WTC11 (cell line): ENCODE data around the gene TMEM86B. TPM values are rescaled to one million over a fixed set of nuclear protein-coding genes. Genes with fewer than 3 reads are reported as not detected.

ENCODE experiments used
- ATAC-seq: fragments of 200-7000 bp; cut with Tn5 transposase; 2 replicates; pipeline ENCODE4 v1.10.0; 2021; ENCODE audit warnings: mild to moderate bottlenecking, moderate library complexity
- CTCF ChIA-PET: fragments of 300-600 bp; sonication (Branson Sonifier 250); formaldehyde crosslinking; loops from one replicate; lab custom pipeline; 2021; ENCODE audit warnings: antibody characterized with exemption; lab: Charles Lee
- POLR2A ChIA-PET: fragments of 350-600 bp; sonication (Branson Sonifier 250); formaldehyde crosslinking; loops from one replicate; lab custom pipeline; 2021; ENCODE audit warnings: antibody characterized with exemption; lab: Charles Lee
- DNase-seq: peaks from one replicate; pipeline ENCODE4 v3.0.0; 2021; ENCODE audit warnings: low spot score
- H3K27ac Mint-ChIP-seq: 2 replicates; pipeline ENCODE4 v1.8.0; 2021; ENCODE audit warnings: mixed read lengths
- H3K27me3 Mint-ChIP-seq: 2 replicates; pipeline ENCODE4 v1.8.0; 2021; ENCODE audit warnings: low read depth, mild to moderate bottlenecking, moderate library complexity, mixed read lengths
- H3K36me3 Mint-ChIP-seq: 2 replicates; pipeline ENCODE4 v1.8.0; 2021; ENCODE audit warnings: mixed read lengths
- H3K4me1 Mint-ChIP-seq: 2 replicates; pipeline ENCODE4 v1.8.0; 2022; ENCODE audit warnings: mixed read lengths
- H3K4me3 Mint-ChIP-seq: 2 replicates; pipeline ENCODE4 v1.8.0; 2021; ENCODE audit warnings: mild to moderate bottlenecking, moderate library complexity, mixed read lengths
- H3K9me3 Mint-ChIP-seq: 2 replicates; pipeline ENCODE4 v1.8.0; 2021; ENCODE audit warnings: mixed read lengths
- CREM ChIP-seq: sonication (generic); formaldehyde crosslinking; IDR thresholded peaks from 2 replicates; pipeline ENCODE4 v1.8.1; 2022; ENCODE audit warnings: mild to moderate bottlenecking, missing genetic modification reagents, moderate library complexity
- EMX1 ChIP-seq: fragments of 250-450 bp; sonication (Bioruptor Pico); IDR thresholded peaks from 2 replicates; pipeline ENCODE4 v1.8.0; 2021; ENCODE audit warnings: mild to moderate bottlenecking
- GRHL2 ChIP-seq: fragments of 250-450 bp; sonication (Bioruptor Pico); IDR thresholded peaks from 2 replicates; pipeline ENCODE4 v1.8.0; 2022; ENCODE audit warnings: mild to moderate bottlenecking, moderate library complexity; ENCODE audit not compliant: insufficient replicate concordance, severe bottlenecking
- KAT7 ChIP-seq: sonication (generic); formaldehyde crosslinking; IDR thresholded peaks from 2 replicates; pipeline ENCODE4 v1.8.1; 2023; ENCODE audit warnings: missing genetic modification reagents, mild to moderate bottlenecking, borderline replicate concordance
- MXD4 ChIP-seq: fragments of 250-450 bp; sonication (Bioruptor Pico); IDR thresholded peaks from 2 replicates; pipeline ENCODE4 v1.8.0; 2021; ENCODE audit warnings: mild to moderate bottlenecking, moderate library complexity, borderline replicate concordance
- TCF7 ChIP-seq: sonication (generic); formaldehyde crosslinking; IDR thresholded peaks from 2 replicates; pipeline ENCODE4 v1.8.0; 2022; ENCODE audit warnings: mild to moderate bottlenecking, low read depth, missing genetic modification reagents, moderate library complexity
- TEAD4 ChIP-seq: sonication (generic); formaldehyde crosslinking; IDR thresholded peaks from 2 replicates; pipeline ENCODE4 v1.8.0; 2022; ENCODE audit warnings: mild to moderate bottlenecking, missing genetic modification reagents
- ZNF121 ChIP-seq: sonication (generic); formaldehyde crosslinking; IDR thresholded peaks from 2 replicates; pipeline ENCODE4 v1.8.0; 2023; ENCODE audit warnings: missing genetic modification reagents
- total RNA-seq: library from RNA; stranded (reverse); gene quantifications from 3 replicates; pipeline ENCODE4 v1.2.3, GENCODE V29; 2021
- TF ChIP-seq, protein P1 (sequence below): fragments of 250-450 bp; sonication (Bioruptor Pico); conservative IDR thresholded peaks from 2 replicates; pipeline ENCODE4 v1.9.0; 2021; ENCODE audit warnings: mild to moderate bottlenecking
- TF ChIP-seq, protein P2 (sequence below): sonication (generic); formaldehyde crosslinking; conservative IDR thresholded peaks from 2 replicates; pipeline ENCODE4 v1.8.1; 2023; ENCODE audit warnings: mild to moderate bottlenecking, low read depth, missing genetic modification reagents, moderate library complexity
- TF ChIP-seq, protein P3 (sequence below): fragments of 250-450 bp; sonication (Bioruptor Pico); IDR thresholded peaks from 2 replicates; pipeline ENCODE4 v1.8.0; 2021; ENCODE audit warnings: mild to moderate bottlenecking
- TF ChIP-seq, protein P4 (sequence below): fragments of 250-450 bp; sonication (Bioruptor Pico); IDR thresholded peaks from 2 replicates; pipeline ENCODE4 v1.9.0; 2021; ENCODE audit warnings: moderate library complexity, mild to moderate bottlenecking, inconsistent platforms, borderline replicate concordance
- TF ChIP-seq, protein P5 (sequence below): sonication (generic); formaldehyde crosslinking; IDR thresholded peaks from 2 replicates; pipeline ENCODE4 v1.8.0; 2023; ENCODE audit warnings: missing genetic modification reagents, mild to moderate bottlenecking, borderline replicate concordance
- TF ChIP-seq, protein P6 (sequence below): sonication (generic); formaldehyde crosslinking; IDR thresholded peaks from 2 replicates; pipeline ENCODE4 v1.8.0; 2023; ENCODE audit warnings: mild to moderate bottlenecking, missing genetic modification reagents

The TMEM86B gene
- total RNA-seq, 1 experiment from 2014 or later = 4.2 TPM

DNA sequence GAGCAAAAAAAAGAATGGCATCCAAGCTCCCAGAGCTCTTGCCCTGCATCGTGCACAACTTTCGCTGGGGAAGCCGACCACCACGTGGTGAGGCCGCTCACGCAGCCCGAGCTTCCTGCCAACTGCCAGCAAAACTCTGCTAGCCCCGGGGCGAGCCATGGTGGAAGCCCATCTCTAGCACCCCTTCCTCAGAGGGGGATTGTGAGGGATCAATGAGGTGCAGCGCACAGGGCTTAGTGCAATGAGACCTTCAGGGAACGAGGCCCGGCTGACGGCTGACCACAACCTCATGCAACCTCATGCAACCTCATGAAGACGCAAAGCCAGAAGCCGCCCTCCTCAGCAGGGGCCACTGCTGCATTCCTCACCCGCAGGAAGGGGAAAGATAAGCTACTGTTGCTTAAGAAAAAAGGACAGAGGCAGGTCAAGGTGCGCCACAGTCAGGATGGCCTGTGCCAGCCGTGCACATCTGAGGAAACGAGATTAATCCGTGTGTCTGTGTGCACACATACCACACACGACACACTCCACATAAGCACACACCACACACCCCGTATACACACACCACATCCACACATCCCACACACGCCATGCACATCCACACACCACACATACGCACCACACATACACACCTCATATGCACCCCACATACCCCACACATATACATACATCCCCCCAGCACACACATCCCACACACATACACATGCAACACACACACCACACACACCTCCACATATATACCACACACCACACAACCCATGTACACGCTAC, 41.8 kb upstream of the TMEM86B start:
- peaks cover 18% of the 10 kb centered on the region for H3K36me3 Mint-ChIP-seq
- H3K27ac Mint-ChIP-seq = peak overlapping the region; percentile 6; the same call in 1 of the 2 replicates
- no peaks in the 10 kb centered on the region for H3K4me1 Mint-ChIP-seq
- H3K4me3 Mint-ChIP-seq = no peak overlapping the region
- ATAC-seq (no peak), DNase-seq (no peak)
- CTCF ChIA-PET = interaction anchor here (1.1 kb wide), 1 partner anchor 11 kb away, joined by 4 read pairs; no protein-coding TSS in a partner anchor
- peaks cover 12% of the 10 kb centered on the region for H3K9me3 Mint-ChIP-seq
- TF ChIP-seq, protein P1, sequence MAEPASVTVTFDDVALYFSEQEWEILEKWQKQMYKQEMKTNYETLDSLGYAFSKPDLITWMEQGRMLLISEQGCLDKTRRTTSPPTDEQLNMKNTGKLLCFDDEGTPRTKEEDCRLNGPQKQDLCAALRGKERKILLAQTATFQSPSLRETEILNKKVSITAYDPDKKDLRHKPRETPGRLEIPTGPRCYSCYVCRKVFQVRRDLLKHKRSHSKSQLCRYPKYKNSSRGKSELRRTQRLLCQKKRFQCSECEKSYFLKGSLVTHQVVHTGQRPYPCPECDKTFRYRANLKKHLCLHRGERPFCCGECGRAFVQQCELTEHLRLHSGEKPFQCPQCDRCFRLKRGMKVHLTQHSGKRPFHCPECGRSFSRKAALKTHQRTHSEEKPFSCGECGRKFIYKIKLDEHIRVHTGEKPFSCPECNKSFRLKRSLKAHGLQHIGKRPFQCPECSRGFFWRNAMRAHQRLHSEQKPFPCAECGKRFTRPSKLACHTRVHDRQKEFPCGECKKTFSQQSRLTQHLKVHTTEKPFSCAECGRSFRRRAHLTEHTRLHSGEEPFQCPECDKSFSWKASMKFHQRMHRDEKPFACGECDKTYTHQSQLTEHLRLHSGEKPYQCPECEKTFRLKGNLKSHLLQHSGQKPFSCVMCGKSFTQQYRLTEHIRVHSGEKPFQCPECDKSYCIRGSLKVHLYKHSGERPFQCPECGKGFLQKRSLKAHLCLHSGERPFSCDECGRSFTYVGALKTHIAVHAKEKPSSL (CRISPR knock-in tag) = no peak
- no peak for TF ChIP-seq GRHL2 (CRISPR knock-in tag)
- TF ChIP-seq MXD4 (CRISPR knock-in tag) = no peak
- no peak for TF ChIP-seq CREM (CRISPR knock-in tag)
- TF ChIP-seq, all 79 proteins: peak for 0
- POLR2A ChIA-PET = interaction anchor here (0.6 to 1.0 kb wide), 2 partner anchors 9 to 56 kb away, joined by 3 to 5 read pairs; partner anchors contain the start of gene HSPBP1
- no peaks in the 10 kb centered on the region for H3K27me3 Mint-ChIP-seq

DNA sequence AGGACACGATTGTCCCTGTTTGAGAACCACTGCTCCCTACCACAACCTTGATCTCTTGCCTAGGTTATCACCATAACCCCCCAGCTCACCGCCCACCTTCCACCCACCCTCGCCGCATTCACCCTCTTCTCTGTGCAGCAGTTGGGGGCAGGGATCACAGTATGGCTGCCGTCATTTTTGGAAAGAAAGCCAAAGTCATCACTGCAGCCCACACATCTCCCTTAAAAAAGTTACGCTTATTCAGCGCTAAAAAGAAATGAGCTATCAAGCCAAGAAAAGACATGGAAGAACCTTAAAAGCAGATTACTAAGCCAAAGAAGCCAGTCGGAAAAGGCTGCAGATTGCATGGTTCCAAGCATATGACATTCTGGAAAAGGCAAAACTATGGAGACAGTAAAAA, 40.7 kb upstream of the TMEM86B start:
- no peaks in the 10 kb centered on the region for H3K4me1 Mint-ChIP-seq
- ChIA-PET POLR2A (no interaction called here), CTCF (no interaction called here)
- H3K9me3 Mint-ChIP-seq = peaks cover 12% of the 10 kb centered on the region
- no peak overlapping the region for H3K27ac Mint-ChIP-seq
- H3K36me3 Mint-ChIP-seq = peaks cover 18% of the 10 kb centered on the region
- DNase-seq = no peak
- no peaks in the 10 kb centered on the region for H3K27me3 Mint-ChIP-seq
- TF ChIP-seq, protein P2, sequence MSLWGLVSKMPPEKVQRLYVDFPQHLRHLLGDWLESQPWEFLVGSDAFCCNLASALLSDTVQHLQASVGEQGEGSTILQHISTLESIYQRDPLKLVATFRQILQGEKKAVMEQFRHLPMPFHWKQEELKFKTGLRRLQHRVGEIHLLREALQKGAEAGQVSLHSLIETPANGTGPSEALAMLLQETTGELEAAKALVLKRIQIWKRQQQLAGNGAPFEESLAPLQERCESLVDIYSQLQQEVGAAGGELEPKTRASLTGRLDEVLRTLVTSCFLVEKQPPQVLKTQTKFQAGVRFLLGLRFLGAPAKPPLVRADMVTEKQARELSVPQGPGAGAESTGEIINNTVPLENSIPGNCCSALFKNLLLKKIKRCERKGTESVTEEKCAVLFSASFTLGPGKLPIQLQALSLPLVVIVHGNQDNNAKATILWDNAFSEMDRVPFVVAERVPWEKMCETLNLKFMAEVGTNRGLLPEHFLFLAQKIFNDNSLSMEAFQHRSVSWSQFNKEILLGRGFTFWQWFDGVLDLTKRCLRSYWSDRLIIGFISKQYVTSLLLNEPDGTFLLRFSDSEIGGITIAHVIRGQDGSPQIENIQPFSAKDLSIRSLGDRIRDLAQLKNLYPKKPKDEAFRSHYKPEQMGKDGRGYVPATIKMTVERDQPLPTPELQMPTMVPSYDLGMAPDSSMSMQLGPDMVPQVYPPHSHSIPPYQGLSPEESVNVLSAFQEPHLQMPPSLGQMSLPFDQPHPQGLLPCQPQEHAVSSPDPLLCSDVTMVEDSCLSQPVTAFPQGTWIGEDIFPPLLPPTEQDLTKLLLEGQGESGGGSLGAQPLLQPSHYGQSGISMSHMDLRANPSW (CRISPR knock-in tag) = no peak
- TF ChIP-seq, protein P3, sequence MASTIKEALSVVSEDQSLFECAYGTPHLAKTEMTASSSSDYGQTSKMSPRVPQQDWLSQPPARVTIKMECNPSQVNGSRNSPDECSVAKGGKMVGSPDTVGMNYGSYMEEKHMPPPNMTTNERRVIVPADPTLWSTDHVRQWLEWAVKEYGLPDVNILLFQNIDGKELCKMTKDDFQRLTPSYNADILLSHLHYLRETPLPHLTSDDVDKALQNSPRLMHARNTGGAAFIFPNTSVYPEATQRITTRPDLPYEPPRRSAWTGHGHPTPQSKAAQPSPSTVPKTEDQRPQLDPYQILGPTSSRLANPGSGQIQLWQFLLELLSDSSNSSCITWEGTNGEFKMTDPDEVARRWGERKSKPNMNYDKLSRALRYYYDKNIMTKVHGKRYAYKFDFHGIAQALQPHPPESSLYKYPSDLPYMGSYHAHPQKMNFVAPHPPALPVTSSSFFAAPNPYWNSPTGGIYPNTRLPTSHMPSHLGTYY = no peak
- TF ChIP-seq EMX1 (CRISPR knock-in tag) = no peak
- no peak for TF ChIP-seq TEAD4 (CRISPR knock-in tag)
- no peak for ATAC-seq
- H3K4me3 Mint-ChIP-seq = no peak overlapping the region

DNA sequence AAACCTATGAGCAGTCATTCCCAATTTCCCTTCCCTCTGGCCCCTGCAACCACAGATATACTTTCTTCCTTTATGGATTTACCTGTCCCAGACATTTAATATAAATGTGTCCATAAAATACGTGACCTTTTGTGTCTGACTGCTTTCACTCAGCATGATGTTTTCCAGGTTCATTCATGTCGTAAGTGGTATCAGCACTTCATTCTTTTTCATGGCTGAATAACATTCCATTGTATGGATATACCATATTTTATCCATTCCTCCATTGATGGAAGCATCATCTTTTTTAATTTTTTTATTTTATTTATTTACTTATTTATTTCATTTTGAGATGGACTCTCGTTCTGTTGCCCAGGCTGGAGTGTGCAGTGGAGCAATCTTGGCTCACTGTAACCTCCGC, 38.3 kb upstream of the TMEM86B start:
- H3K36me3 Mint-ChIP-seq = peaks cover 13% of the 10 kb centered on the region
- H3K9me3 Mint-ChIP-seq = peaks cover 16% of the 10 kb centered on the region
- CTCF ChIA-PET = no interaction called here
- POLR2A ChIA-PET = no interaction called here
- 0 out of 2 replicates have a peak, but pooled peaks cover 3% of the 10 kb centered on the region for H3K4me1 Mint-ChIP-seq
- no peak overlapping the region for H3K4me3 Mint-ChIP-seq
- no peak for DNase-seq
- no peak for ATAC-seq
- H3K27me3 Mint-ChIP-seq = no peaks in the 10 kb centered on the region
- no peak overlapping the region for H3K27ac Mint-ChIP-seq
- TF ChIP-seq ZNF121 (no peak), TCF7 (CRISPR knock-in tag) (no peak), KAT7 (CRISPR knock-in tag) (no peak)
- TF ChIP-seq, protein P4, sequence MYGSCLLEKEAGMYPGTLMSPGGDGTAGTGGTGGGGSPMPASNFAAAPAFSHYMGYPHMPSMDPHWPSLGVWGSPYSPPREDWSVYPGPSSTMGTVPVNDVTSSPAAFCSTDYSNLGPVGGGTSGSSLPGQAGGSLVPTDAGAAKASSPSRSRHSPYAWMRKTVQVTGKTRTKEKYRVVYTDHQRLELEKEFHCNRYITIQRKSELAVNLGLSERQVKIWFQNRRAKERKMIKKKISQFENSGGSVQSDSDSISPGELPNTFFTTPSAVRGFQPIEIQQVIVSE = no peak
- TF ChIP-seq, protein P5, sequence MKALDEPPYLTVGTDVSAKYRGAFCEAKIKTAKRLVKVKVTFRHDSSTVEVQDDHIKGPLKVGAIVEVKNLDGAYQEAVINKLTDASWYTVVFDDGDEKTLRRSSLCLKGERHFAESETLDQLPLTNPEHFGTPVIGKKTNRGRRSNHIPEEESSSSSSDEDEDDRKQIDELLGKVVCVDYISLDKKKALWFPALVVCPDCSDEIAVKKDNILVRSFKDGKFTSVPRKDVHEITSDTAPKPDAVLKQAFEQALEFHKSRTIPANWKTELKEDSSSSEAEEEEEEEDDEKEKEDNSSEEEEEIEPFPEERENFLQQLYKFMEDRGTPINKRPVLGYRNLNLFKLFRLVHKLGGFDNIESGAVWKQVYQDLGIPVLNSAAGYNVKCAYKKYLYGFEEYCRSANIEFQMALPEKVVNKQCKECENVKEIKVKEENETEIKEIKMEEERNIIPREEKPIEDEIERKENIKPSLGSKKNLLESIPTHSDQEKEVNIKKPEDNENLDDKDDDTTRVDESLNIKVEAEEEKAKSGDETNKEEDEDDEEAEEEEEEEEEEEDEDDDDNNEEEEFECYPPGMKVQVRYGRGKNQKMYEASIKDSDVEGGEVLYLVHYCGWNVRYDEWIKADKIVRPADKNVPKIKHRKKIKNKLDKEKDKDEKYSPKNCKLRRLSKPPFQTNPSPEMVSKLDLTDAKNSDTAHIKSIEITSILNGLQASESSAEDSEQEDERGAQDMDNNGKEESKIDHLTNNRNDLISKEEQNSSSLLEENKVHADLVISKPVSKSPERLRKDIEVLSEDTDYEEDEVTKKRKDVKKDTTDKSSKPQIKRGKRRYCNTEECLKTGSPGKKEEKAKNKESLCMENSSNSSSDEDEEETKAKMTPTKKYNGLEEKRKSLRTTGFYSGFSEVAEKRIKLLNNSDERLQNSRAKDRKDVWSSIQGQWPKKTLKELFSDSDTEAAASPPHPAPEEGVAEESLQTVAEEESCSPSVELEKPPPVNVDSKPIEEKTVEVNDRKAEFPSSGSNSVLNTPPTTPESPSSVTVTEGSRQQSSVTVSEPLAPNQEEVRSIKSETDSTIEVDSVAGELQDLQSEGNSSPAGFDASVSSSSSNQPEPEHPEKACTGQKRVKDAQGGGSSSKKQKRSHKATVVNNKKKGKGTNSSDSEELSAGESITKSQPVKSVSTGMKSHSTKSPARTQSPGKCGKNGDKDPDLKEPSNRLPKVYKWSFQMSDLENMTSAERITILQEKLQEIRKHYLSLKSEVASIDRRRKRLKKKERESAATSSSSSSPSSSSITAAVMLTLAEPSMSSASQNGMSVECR (CRISPR knock-in tag) = no peak
- TF ChIP-seq, protein P6, sequence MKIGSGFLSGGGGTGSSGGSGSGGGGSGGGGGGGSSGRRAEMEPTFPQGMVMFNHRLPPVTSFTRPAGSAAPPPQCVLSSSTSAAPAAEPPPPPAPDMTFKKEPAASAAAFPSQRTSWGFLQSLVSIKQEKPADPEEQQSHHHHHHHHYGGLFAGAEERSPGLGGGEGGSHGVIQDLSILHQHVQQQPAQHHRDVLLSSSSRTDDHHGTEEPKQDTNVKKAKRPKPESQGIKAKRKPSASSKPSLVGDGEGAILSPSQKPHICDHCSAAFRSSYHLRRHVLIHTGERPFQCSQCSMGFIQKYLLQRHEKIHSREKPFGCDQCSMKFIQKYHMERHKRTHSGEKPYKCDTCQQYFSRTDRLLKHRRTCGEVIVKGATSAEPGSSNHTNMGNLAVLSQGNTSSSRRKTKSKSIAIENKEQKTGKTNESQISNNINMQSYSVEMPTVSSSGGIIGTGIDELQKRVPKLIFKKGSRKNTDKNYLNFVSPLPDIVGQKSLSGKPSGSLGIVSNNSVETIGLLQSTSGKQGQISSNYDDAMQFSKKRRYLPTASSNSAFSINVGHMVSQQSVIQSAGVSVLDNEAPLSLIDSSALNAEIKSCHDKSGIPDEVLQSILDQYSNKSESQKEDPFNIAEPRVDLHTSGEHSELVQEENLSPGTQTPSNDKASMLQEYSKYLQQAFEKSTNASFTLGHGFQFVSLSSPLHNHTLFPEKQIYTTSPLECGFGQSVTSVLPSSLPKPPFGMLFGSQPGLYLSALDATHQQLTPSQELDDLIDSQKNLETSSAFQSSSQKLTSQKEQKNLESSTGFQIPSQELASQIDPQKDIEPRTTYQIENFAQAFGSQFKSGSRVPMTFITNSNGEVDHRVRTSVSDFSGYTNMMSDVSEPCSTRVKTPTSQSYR (CRISPR knock-in tag) = no peak
